Transverse colon (tissue), 4 donors: ENCODE data around the gene HEATR5B. TPM values are rescaled to one million over a fixed set of nuclear protein-coding genes. Genes with fewer than 3 reads are reported as not detected.

Experiments used
- DNase-seq: peaks from one replicate; pipeline ENCODE4 v3.0.0-alpha.2; 2019
- H3K27ac ChIP-seq, 4 donors: fragments of 200-600 bp; sonication (generic); 2 replicates each; pipeline ENCODE4 v1.5.1; 2016 to 2018; ENCODE audit warnings: inconsistent platforms in 4 of 4
- H3K27me3 ChIP-seq: fragments of 200-600 bp; sonication (generic); 2 replicates; pipeline ENCODE4 v1.5.1; 2017; ENCODE audit warnings: inconsistent platforms
- H3K36me3 ChIP-seq, 4 donors: fragments of 200-600 bp; sonication (generic); 2 replicates each; pipeline ENCODE4 v1.5.1; 2017 to 2019; ENCODE audit warnings: inconsistent platforms in 4 of 4
- H3K4me1 ChIP-seq, 4 donors: fragments of 200-600 bp; sonication (generic); 2 replicates each; pipeline ENCODE4 v1.5.1; 2017 to 2020; ENCODE audit warnings: inconsistent platforms in 4 of 4
- H3K4me3 ChIP-seq, 4 donors: fragments of 200-600 bp; sonication (generic); 1 replicate in 1 of 4; 2 replicates in 3 of 4; pipeline versions ENCODE4 v1.5.1 to v1.6.1; 2017 to 2019; ENCODE audit warnings: inconsistent platforms in 4 of 4
- H3K9me3 ChIP-seq, 2 donors: fragments of 200-600 bp; sonication (generic); 2 replicates each; pipeline ENCODE4 v1.5.1; 2017 to 2019; ENCODE audit warnings: inconsistent platforms in 2 of 2
- CTCF ChIP-seq, 5 experiments: fragments of 200-600 bp in 3 of 5; fragments of 450-650 bp in 2 of 5; sonication (generic) in 3 of 5; IDR thresholded peaks; 1 replicate in 2 of 5; 2 replicates in 3 of 5; pipeline ENCODE4 v1.5.1; 2016 to 2017; ENCODE audit warnings: antibody characterized with exemption in 5 of 5, inconsistent platforms in 3 of 5, mild to moderate bottlenecking in 2 of 5, moderate library complexity in 1 of 5
- EP300 ChIP-seq: sonication (generic); formaldehyde crosslinking; IDR thresholded peaks from one replicate; pipeline ENCODE4 v1.6.1; 2017; ENCODE audit warnings: antibody characterized with exemption, low read depth
- POLR2A ChIP-seq: fragments of 450-650 bp; IDR thresholded peaks from one replicate; pipeline ENCODE4 v1.6.1; 2016; ENCODE audit warnings: antibody characterized with exemption, mild to moderate bottlenecking, moderate library complexity
- POLR2AphosphoS5 ChIP-seq, 3 donors: sonication (generic); formaldehyde crosslinking; IDR thresholded peaks; one replicate each; pipeline ENCODE4 v1.6.1; 2016; ENCODE audit warnings: antibody characterized with exemption in 3 of 3
- WGBS, 2 donors: methylation state at CpG; one replicate each; pipeline ENCODE4 v1.1.5; 2018; ENCODE audit warnings: low coverage in 1 of 2; 5-methylcytosine and 5-hydroxymethylcytosine counted together
- in situ Hi-C, 4 donors: fragments of 200-750 bp; cut with MboI; loops; one replicate each; pipeline versions ENCODE4 v1.15.0 to v1.15.1; 2017; ENCODE audit warnings: low sequenced_read_pairs in 3 of 4, low pct_ligation_motif_present in 1 of 4, low pct_unique_long_range_greater_than_20kb in 1 of 4
- intact Hi-C: fragments of 100-400 bp; cut with DNase I; formaldehyde crosslinking; loops from one replicate; pipeline ENCODE4 v1.15.1; 2023; ENCODE audit warnings: low total_unique reads
- total RNA-seq, 4 donors: library from RNA; depleted of rRNA; stranded (reverse); fragments of >200 nt; gene quantifications; one replicate each; pipeline ENCODE4 v1.1.0, GENCODE V29; 2016

HEATR5B gene
- total RNA-seq, 4 donors from 2014 or later = 17.9 to 45.4 (median 29.9) TPM

- Histone ChIP-seq H3K27me3 (no peaks in the 10 kb centered on the region), H3K4me1 (peaks cover 18 to 34% (median 21%) of the 10 kb centered on the region in 4 donors), H3K9me3 (no peaks in the 10 kb centered on the region), H3K36me3 (peaks cover 0 to 6% (median 1%) of the 10 kb centered on the region in 4 donors), H3K27ac (no peak overlapping the region), H3K4me3 (no peak overlapping the region)
- in situ Hi-C loops (no loop called here), intact Hi-C loops (no loop called here)
- no peak for TF ChIP-seq EP300
- TF ChIP-seq POLR2AphosphoS5 (IDR thresholded peaks at IDR 0.05) = no peak
- TF ChIP-seq POLR2A = no peak
- no peak for TF ChIP-seq CTCF (IDR thresholded peaks at IDR 0.05)
- no peak for DNase-seq
- 38 to 74% methylated on average over 1 of the region's 1 CpG for WGBS, 2 donors
Measured at GRCh38 chr2:37085731-37086147, 1.6 kb upstream of the HEATR5B start.

GRCh38 chr2:37084797-37085196 is 625 bp upstream of the HEATR5B start:
- Histone ChIP-seq H3K4me1 (peaks cover 18 to 44% (median 21%) of the 10 kb centered on the region in 4 donors), H3K27ac (peak overlapping the region; percentile 84 to 90 (median 88)), H3K27me3 (no peaks in the 10 kb centered on the region), H3K4me3 (peak overlapping the region; percentile 48 to 90 (median 76)), H3K9me3 (no peaks in the 10 kb centered on the region), H3K36me3 (peaks cover 0 to 6% (median 1%) of the 10 kb centered on the region in 4 donors)
- no peak for DNase-seq
- in situ Hi-C loops (no loop called here), intact Hi-C loops (no loop called here)
- TF ChIP-seq EP300 = no peak
- WGBS, 2 donors = 0 to 2% methylated on average over 6 to 10 of the region's 10 CpGs

GRCh38 chr2:37080689-37081088 is 3.5 kb downstream of the HEATR5B start:
- peaks cover 0 to 12% (median 5%) of the 10 kb centered on the region in 4 donors for H3K36me3 ChIP-seq
- DNase-seq = no peak
- in situ Hi-C loops (no loop called here), intact Hi-C loops (no loop called here)
- H3K27ac ChIP-seq = no peak overlapping the region
- peaks cover 18 to 46% (median 21%) of the 10 kb centered on the region in 4 donors for H3K4me1 ChIP-seq
- H3K9me3 ChIP-seq = no peaks in the 10 kb centered on the region
- no peak overlapping the region for H3K4me3 ChIP-seq
- no peaks in the 10 kb centered on the region for H3K27me3 ChIP-seq
- TF ChIP-seq CTCF (IDR thresholded peaks at IDR 0.05) (no peak), POLR2AphosphoS5 (IDR thresholded peaks at IDR 0.05) (no peak), EP300 (no peak), POLR2A (no peak)
- WGBS, 2 donors = 33 to 45% methylated on average over 2 to 3 of the region's 3 CpGs

GRCh38 chr2:37080266-37080665 is 3.9 kb downstream of the HEATR5B start:
- intact Hi-C loops (no loop called here), in situ Hi-C loops (no loop called here)
- Histone ChIP-seq H3K4me1 (peaks cover 16 to 42% (median 18%) of the 10 kb centered on the region in 4 donors), H3K9me3 (no peaks in the 10 kb centered on the region), H3K36me3 (peaks cover 0 to 15% (median 7%) of the 10 kb centered on the region in 4 donors), H3K27me3 (no peaks in the 10 kb centered on the region), H3K4me3 (no peak overlapping the region), H3K27ac (no peak overlapping the region)
- TF ChIP-seq POLR2AphosphoS5 (IDR thresholded peaks at IDR 0.05) = no peak
- TF ChIP-seq POLR2A = no peak
- TF ChIP-seq CTCF (IDR thresholded peaks at IDR 0.05) = no peak
- no peak for TF ChIP-seq EP300
- WGBS, 2 donors = 47 to 75% methylated on average over 2 of the region's 2 CpGs
- DNase-seq = no peak

GRCh38 chr2:37070931-37071330 is 13.2 kb downstream of the HEATR5B start:
- WGBS, 2 donors = 100% methylated on average over 2 of the region's 2 CpGs

More at GRCh38 chr2:37070931-37071330, 13.2 kb downstream of the HEATR5B start:
- H3K4me1 ChIP-seq = no peaks in the 10 kb centered on the region
- H3K27me3 ChIP-seq = no peaks in the 10 kb centered on the region
- peaks cover 0 to 74% (median 37%) of the 10 kb centered on the region in 4 donors for H3K36me3 ChIP-seq
- in situ Hi-C loops = no loop called here
- H3K4me3 ChIP-seq = no peak overlapping the region
- intact Hi-C loops = no loop called here
- DNase-seq = no peak
- no peaks in the 10 kb centered on the region for H3K9me3 ChIP-seq
- no peak overlapping the region for H3K27ac ChIP-seq
- TF ChIP-seq EP300 (no peak), POLR2AphosphoS5 (IDR thresholded peaks at IDR 0.05) (no peak), POLR2A (no peak), CTCF (IDR thresholded peaks at IDR 0.05) (no peak)
